ENCODE data around the gene LRRC40.

GRCh38 chr1:70205434-70206118 lies at the start of gene LRRC40:
- peak in 1 of 6 experiments; percentile 57 for TF ChIP-seq CTCF (IDR thresholded peaks at IDR 0.05)
- peak in 3 of 4 donors; percentile 36 to 85 (median 68) for TF ChIP-seq POLR2A (IDR thresholded peaks at IDR 0.05)
